ENCODE data around the gene NUBPL. TPM values are rescaled to one million over a fixed set of nuclear protein-coding genes. Genes with fewer than 3 reads are reported as not detected.

The NUBPL gene
- total RNA-seq, 1 experiment from 2014 or later, result 50.2 TPM

- no peak overlapping the region for H3K9ac ChIP-seq (ENCODE audit: low read length)
- no peaks in the 10 kb centered on the region for H3K36me3 ChIP-seq (ENCODE audit: insufficient read depth, low read length)
- 0 out of 2 replicates have a peak, but pooled peaks cover 2% of the 10 kb centered on the region for H3K79me2 ChIP-seq (ENCODE audit: low read length)
- no peak overlapping the region for H3K27ac ChIP-seq (ENCODE audit: low read length)
- no peak overlapping the region for H3K4me2 ChIP-seq (ENCODE audit: low read depth, low read length, poor library complexity, severe bottlenecking)
- H4K20me1 ChIP-seq (ENCODE audit: insufficient read depth, low read depth, low read length), result no peaks in the 10 kb centered on the region
- H3K9me2 ChIP-seq (replicated peaks; ENCODE audit: insufficient read depth, low read length), result no peaks in the 10 kb centered on the region
- H3K4me3 ChIP-seq (ENCODE audit: low read length), result no peak overlapping the region
- H3K4me1 ChIP-seq (ENCODE audit: low read length), result no peaks in the 10 kb centered on the region
- H3K9me3 ChIP-seq (ENCODE audit: low read length), result no peaks in the 10 kb centered on the region
- no peaks in the 10 kb centered on the region for H3K27me3 ChIP-seq (ENCODE audit: low read length)
- no peak overlapping the region for H2AFZ ChIP-seq (ENCODE audit: low read length)
- DNase-seq, result no peak
Measured at GRCh38 chr14:31761325-31761724, 200.1 kb downstream of the NUBPL start.

GRCh38 chr14:31763041-31763440, 201.8 kb downstream of the NUBPL start:
- DNase-seq, result no peak
- H3K4me1 ChIP-seq (ENCODE audit: low read length), result no peaks in the 10 kb centered on the region
- H3K36me3 ChIP-seq (ENCODE audit: insufficient read depth, low read length), result no peaks in the 10 kb centered on the region
- 0 out of 2 replicates have a peak, but pooled peaks cover 1% of the 10 kb centered on the region for H3K79me2 ChIP-seq (ENCODE audit: low read length)
- H3K9me2 ChIP-seq (replicated peaks; ENCODE audit: insufficient read depth, low read length), result no peaks in the 10 kb centered on the region
- no peaks in the 10 kb centered on the region for H3K27me3 ChIP-seq (ENCODE audit: low read length)
- no peak overlapping the region for H3K4me2 ChIP-seq (ENCODE audit: low read depth, low read length, poor library complexity, severe bottlenecking)
- H3K4me3 ChIP-seq (ENCODE audit: low read length), result no peak overlapping the region
- no peak overlapping the region for H2AFZ ChIP-seq (ENCODE audit: low read length)
- no peaks in the 10 kb centered on the region for H4K20me1 ChIP-seq (ENCODE audit: insufficient read depth, low read depth, low read length)
- H3K27ac ChIP-seq (ENCODE audit: low read length), result no peak overlapping the region
- no peaks in the 10 kb centered on the region for H3K9me3 ChIP-seq (ENCODE audit: low read length)
- no peak overlapping the region for H3K9ac ChIP-seq (ENCODE audit: low read length)

DNA sequence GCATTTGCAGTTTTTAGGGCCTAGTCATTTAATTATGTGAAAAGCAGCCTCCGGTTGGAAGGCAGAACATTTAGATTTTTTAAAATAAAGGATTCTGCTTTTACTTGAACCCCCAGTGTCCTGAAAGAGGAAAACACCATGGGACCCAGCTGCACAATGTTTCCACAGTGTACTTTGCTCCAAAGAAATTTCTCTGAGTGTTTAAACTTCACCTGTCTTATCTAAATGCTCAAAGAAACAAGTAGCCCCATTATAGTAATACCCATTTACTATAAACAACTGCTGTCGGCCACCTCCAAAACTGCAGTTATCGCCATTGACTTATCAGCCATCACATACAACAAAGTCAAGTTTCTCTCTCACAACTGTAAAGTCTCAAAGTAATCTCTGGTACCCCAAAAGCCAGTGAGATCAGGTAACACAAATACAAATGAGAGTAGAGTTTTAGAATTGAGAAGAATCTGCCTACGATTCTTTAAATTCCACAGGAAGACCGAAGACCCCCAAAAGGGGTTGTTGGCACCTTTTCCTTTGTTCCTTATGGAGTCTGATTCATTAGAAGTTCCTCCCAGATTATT, 205.2 kb downstream of the NUBPL start:
- no peaks in the 10 kb centered on the region for H4K20me1 ChIP-seq (ENCODE audit: insufficient read depth, low read depth, low read length)
- no peak for DNase-seq
- no peak overlapping the region for H3K27ac ChIP-seq (ENCODE audit: low read length)
- H3K27me3 ChIP-seq (ENCODE audit: low read length), result no peaks in the 10 kb centered on the region
- no peaks in the 10 kb centered on the region for H3K9me2 ChIP-seq (replicated peaks; ENCODE audit: insufficient read depth, low read length)
- H3K9me3 ChIP-seq (ENCODE audit: low read length), result no peaks in the 10 kb centered on the region
- no peaks in the 10 kb centered on the region for H3K79me2 ChIP-seq (ENCODE audit: low read length)
- H3K4me1 ChIP-seq (ENCODE audit: low read length), result peaks cover 15% of the 10 kb centered on the region
- H3K9ac ChIP-seq (ENCODE audit: low read length), result no peak overlapping the region
- no peak overlapping the region for H3K4me2 ChIP-seq (ENCODE audit: low read depth, low read length, poor library complexity, severe bottlenecking)
- H3K36me3 ChIP-seq (ENCODE audit: insufficient read depth, low read length), result no peaks in the 10 kb centered on the region
- H3K4me3 ChIP-seq (ENCODE audit: low read length), result no peak overlapping the region
- no peak overlapping the region for H2AFZ ChIP-seq (ENCODE audit: low read length)

GRCh38 chr14:31768355-31768754, 207.2 kb downstream of the NUBPL start:
- H4K20me1 ChIP-seq (ENCODE audit: insufficient read depth, low read depth, low read length), result no peaks in the 10 kb centered on the region
- no peak for DNase-seq
- H3K36me3 ChIP-seq (ENCODE audit: insufficient read depth, low read length), result no peaks in the 10 kb centered on the region
- no peaks in the 10 kb centered on the region for H3K9me2 ChIP-seq (replicated peaks; ENCODE audit: insufficient read depth, low read length)
- H3K79me2 ChIP-seq (ENCODE audit: low read length), result no peaks in the 10 kb centered on the region
- no peaks in the 10 kb centered on the region for H3K9me3 ChIP-seq (ENCODE audit: low read length)
- H2AFZ ChIP-seq (ENCODE audit: low read length), result no peak overlapping the region
- no peaks in the 10 kb centered on the region for H3K27me3 ChIP-seq (ENCODE audit: low read length)
- H3K27ac ChIP-seq (ENCODE audit: low read length), result no peak overlapping the region
- H3K4me1 ChIP-seq (ENCODE audit: low read length), result peaks cover 28% of the 10 kb centered on the region
- H3K4me2 ChIP-seq (ENCODE audit: low read depth, low read length, poor library complexity, severe bottlenecking), result no peak overlapping the region
- H3K9ac ChIP-seq (ENCODE audit: low read length), result no peak overlapping the region
- H3K4me3 ChIP-seq (ENCODE audit: low read length), result no peak overlapping the region

DNA sequence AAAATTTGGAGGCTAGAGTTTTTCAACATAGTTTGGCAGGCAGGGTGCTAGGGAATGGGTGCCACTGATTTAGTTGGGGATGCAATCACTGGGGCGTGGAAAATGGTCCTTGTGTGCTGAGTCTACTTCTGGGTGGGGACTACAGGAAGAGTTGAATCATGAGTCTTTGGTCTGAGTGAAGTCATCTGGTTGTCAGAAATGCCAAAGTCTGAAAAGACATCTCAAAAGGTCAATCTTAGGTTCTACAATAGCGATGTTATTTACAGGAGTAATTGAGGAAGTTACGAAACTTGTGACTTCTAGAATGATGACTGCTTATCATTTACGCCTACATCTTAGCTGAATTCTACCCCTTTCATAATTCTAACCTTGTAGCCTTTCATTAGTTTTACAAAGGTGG, 209.1 kb downstream of the NUBPL start:
- Histone ChIP-seq H3K4me2 (ENCODE audit: low read depth, low read length, poor library complexity, severe bottlenecking) (peak overlapping the region; percentile 16), H3K27me3 (ENCODE audit: low read length) (no peaks in the 10 kb centered on the region), H3K79me2 (ENCODE audit: low read length) (no peaks in the 10 kb centered on the region), H3K4me1 (ENCODE audit: low read length) (peaks cover 28% of the 10 kb centered on the region), H3K36me3 (ENCODE audit: insufficient read depth, low read length) (no peaks in the 10 kb centered on the region), H2AFZ (ENCODE audit: low read length) (no peak overlapping the region), H3K4me3 (ENCODE audit: low read length) (no peak overlapping the region), H4K20me1 (ENCODE audit: insufficient read depth, low read depth, low read length) (no peaks in the 10 kb centered on the region), H3K9ac (ENCODE audit: low read length) (no peak overlapping the region), H3K9me2 (replicated peaks; ENCODE audit: insufficient read depth, low read length) (no peaks in the 10 kb centered on the region), H3K9me3 (ENCODE audit: low read length) (no peaks in the 10 kb centered on the region), H3K27ac (ENCODE audit: low read length) (no peak overlapping the region)
- DNase-seq, result no peak

DNA sequence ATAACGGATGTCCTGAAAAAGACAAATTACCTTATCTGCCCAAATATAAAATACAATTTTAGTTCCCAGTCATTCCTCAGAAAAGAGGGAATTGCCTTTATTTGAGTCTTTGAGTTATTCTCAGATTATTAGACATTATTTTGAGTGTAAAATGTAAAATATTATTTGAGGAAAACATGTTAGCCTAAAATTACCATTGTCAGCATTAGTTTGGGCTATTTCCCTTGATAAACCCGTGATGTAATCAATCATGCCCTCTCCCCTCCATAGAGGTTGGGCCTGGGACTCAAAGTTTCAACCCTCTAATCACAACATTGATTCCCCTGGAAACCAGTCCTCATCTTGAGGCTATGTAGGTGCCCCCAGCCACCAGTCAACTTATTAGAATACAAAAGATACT, 213.4 kb downstream of the NUBPL start:
- H3K4me1 ChIP-seq (ENCODE audit: low read length), result peaks cover 31% of the 10 kb centered on the region
- H3K27ac ChIP-seq (ENCODE audit: low read length), result no peak overlapping the region
- no peaks in the 10 kb centered on the region for H3K36me3 ChIP-seq (ENCODE audit: insufficient read depth, low read length)
- no peaks in the 10 kb centered on the region for H3K9me2 ChIP-seq (replicated peaks; ENCODE audit: insufficient read depth, low read length)
- H3K4me2 ChIP-seq (ENCODE audit: low read depth, low read length, poor library complexity, severe bottlenecking), result no peak overlapping the region
- H3K9ac ChIP-seq (ENCODE audit: low read length), result no peak overlapping the region
- H3K79me2 ChIP-seq (ENCODE audit: low read length), result no peaks in the 10 kb centered on the region
- DNase-seq, result no peak
- 0 out of 2 replicates have a peak, but pooled peaks cover under 1% of the 10 kb centered on the region for H3K9me3 ChIP-seq (ENCODE audit: low read length)
- H3K4me3 ChIP-seq (ENCODE audit: low read length), result no peak overlapping the region
- H4K20me1 ChIP-seq (ENCODE audit: insufficient read depth, low read depth, low read length), result no peaks in the 10 kb centered on the region
- no peak overlapping the region for H2AFZ ChIP-seq (ENCODE audit: low read length)
- no peaks in the 10 kb centered on the region for H3K27me3 ChIP-seq (ENCODE audit: low read length)

- Histone ChIP-seq H3K27me3 (ENCODE audit: low read length) (no peaks in the 10 kb centered on the region), H3K36me3 (ENCODE audit: insufficient read depth, low read length) (no peaks in the 10 kb centered on the region), H3K4me2 (ENCODE audit: low read depth, low read length, poor library complexity, severe bottlenecking) (no peak overlapping the region), H3K4me1 (ENCODE audit: low read length) (peaks cover 7% of the 10 kb centered on the region), H3K27ac (ENCODE audit: low read length) (no peak overlapping the region), H3K9ac (ENCODE audit: low read length) (no peak overlapping the region), H3K9me3 (ENCODE audit: low read length) (peaks cover 23% of the 10 kb centered on the region), H3K4me3 (ENCODE audit: low read length) (no peak overlapping the region), H3K9me2 (replicated peaks; ENCODE audit: insufficient read depth, low read length) (no peaks in the 10 kb centered on the region), H3K79me2 (ENCODE audit: low read length) (no peaks in the 10 kb centered on the region), H2AFZ (ENCODE audit: low read length) (no peak overlapping the region), H4K20me1 (ENCODE audit: insufficient read depth, low read depth, low read length) (no peaks in the 10 kb centered on the region)
- no peak for DNase-seq
Measured at GRCh38 chr14:31777312-31777711, 216.1 kb downstream of the NUBPL start.

GRCh38 chr14:31781578-31781977, 220.4 kb downstream of the NUBPL start:
- Histone ChIP-seq H3K4me1 (ENCODE audit: low read length) (peaks cover 2% of the 10 kb centered on the region; the same call in 1 of the 2 replicates), H2AFZ (ENCODE audit: low read length) (no peak overlapping the region), H3K9ac (ENCODE audit: low read length) (no peak overlapping the region), H3K36me3 (ENCODE audit: insufficient read depth, low read length) (no peaks in the 10 kb centered on the region), H3K9me2 (replicated peaks; ENCODE audit: insufficient read depth, low read length) (no peaks in the 10 kb centered on the region), H3K9me3 (ENCODE audit: low read length) (peaks cover 23% of the 10 kb centered on the region), H3K4me2 (ENCODE audit: low read depth, low read length, poor library complexity, severe bottlenecking) (no peak overlapping the region), H4K20me1 (ENCODE audit: insufficient read depth, low read depth, low read length) (no peaks in the 10 kb centered on the region), H3K27me3 (ENCODE audit: low read length) (no peaks in the 10 kb centered on the region), H3K27ac (ENCODE audit: low read length) (no peak overlapping the region), H3K4me3 (ENCODE audit: low read length) (no peak overlapping the region), H3K79me2 (ENCODE audit: low read length) (no peaks in the 10 kb centered on the region)
- peak; percentile 65 for DNase-seq
